ENCODE data around the gene CCND1.

Gene CCND1

DNA sequence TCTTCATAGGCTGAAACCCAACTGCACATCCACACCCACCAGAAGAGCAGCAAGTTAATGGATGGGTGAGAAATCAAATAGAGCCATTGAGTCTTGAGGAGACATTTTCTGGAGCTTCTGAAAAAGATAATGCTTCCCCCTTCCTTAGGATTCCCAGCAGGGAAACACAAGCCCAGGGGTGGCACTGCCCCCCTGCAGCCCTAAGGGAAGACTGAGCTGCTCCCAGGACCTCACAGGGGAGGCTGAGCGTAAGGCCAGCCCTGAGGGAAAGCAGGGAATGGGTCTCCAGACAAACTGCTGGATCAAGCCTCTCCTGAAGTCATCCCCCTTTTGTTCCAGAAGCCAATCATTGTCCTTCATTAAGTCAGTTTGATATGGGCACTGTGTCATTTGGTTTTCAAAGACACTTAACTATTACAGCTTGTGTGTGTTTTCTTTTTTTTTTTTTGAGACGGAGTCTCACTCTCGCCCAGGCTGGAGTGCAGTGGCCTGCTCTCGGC, 19.1 kb downstream of the CCND1 start:
- Histone ChIP-seq H3K4me3 (ENCODE audit: insufficient read length, low read depth) (no peak overlapping the region), H3K9me3 (ENCODE audit: insufficient read depth, low read length) (no peaks in the 10 kb centered on the region), H3K27me3 (ENCODE audit: insufficient read depth, insufficient read length) (no peaks in the 10 kb centered on the region), H3K36me3 (ENCODE audit: insufficient read depth, insufficient read length, low read length) (peaks cover 34% of the 10 kb centered on the region), H3K4me1 (ENCODE audit: insufficient read depth, insufficient read length) (peaks cover 29% of the 10 kb centered on the region), H3K9ac (ENCODE audit: insufficient read length, low read depth) (no peak overlapping the region)
- no peak for TF ChIP-seq YY1 (IDR thresholded peaks at IDR 0.05; ENCODE audit: insufficient read depth, insufficient read length)
- TF ChIP-seq ZNF274 (IDR thresholded peaks at IDR 0.05; ENCODE audit: low read depth, low read length), result no peak
- TF ChIP-seq SUZ12 (IDR thresholded peaks at IDR 0.05; ENCODE audit: extremely low read depth, insufficient read depth, insufficient read length), result no peak
- no peak for DNase-seq (ENCODE audit: low read depth, low spot score)

- no peak for TF ChIP-seq SUZ12 (IDR thresholded peaks at IDR 0.05; ENCODE audit: extremely low read depth, insufficient read depth, insufficient read length)
- no peak for TF ChIP-seq YY1 (IDR thresholded peaks at IDR 0.05; ENCODE audit: insufficient read depth, insufficient read length)
- TF ChIP-seq ZNF274 (IDR thresholded peaks at IDR 0.05; ENCODE audit: low read depth, low read length), result no peak
- Histone ChIP-seq H3K9ac (ENCODE audit: insufficient read length, low read depth) (no peak overlapping the region), H3K9me3 (ENCODE audit: insufficient read depth, low read length) (no peaks in the 10 kb centered on the region), H3K4me3 (ENCODE audit: insufficient read length, low read depth) (no peak overlapping the region), H3K36me3 (ENCODE audit: insufficient read depth, insufficient read length, low read length) (peaks cover 45% of the 10 kb centered on the region), H3K4me1 (ENCODE audit: insufficient read depth, insufficient read length) (peaks cover 29% of the 10 kb centered on the region), H3K27me3 (ENCODE audit: insufficient read depth, insufficient read length) (no peaks in the 10 kb centered on the region)
- DNase-seq (ENCODE audit: low read depth, low spot score), result no peak
Measured at GRCh38 chr11:69661413-69661715, 20.4 kb downstream of the CCND1 start.

- no peak for TF ChIP-seq ZNF274 (IDR thresholded peaks at IDR 0.05; ENCODE audit: low read depth, low read length)
- no peak for TF ChIP-seq SUZ12 (IDR thresholded peaks at IDR 0.05; ENCODE audit: extremely low read depth, insufficient read depth, insufficient read length)
- TF ChIP-seq YY1 (IDR thresholded peaks at IDR 0.05; ENCODE audit: insufficient read depth, insufficient read length), result no peak
- no peaks in the 10 kb centered on the region for H3K27me3 ChIP-seq (ENCODE audit: insufficient read depth, insufficient read length)
Measured at GRCh38 chr11:69662021-69662698, 21.2 kb downstream of the CCND1 start.

DNA sequence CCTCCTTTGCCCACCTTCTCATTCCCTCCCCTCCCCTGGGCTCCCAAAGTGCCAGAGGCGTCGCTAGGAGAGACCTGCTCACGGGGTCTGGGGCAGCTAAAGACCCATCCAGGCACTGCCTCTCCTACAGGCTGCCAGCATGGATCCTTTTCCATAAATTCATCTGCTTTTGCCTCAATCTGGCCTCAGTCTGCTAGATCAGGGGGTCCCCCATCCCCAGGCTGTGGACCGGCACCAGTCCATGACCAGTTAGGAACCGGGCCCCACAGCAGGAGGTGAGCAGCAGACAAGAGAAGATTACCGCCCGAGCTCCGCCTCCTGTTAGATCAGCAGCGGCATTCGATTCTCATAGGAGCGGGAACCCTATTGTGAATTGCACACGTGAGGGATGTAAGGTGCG, 21.9 kb downstream of the CCND1 start:
- H3K27me3 ChIP-seq (ENCODE audit: insufficient read depth, insufficient read length), result no peaks in the 10 kb centered on the region
- H3K9ac ChIP-seq (ENCODE audit: insufficient read length, low read depth), result no peak overlapping the region
- no peak for DNase-seq (ENCODE audit: low read depth, low spot score)
- TF ChIP-seq ZNF274 (IDR thresholded peaks at IDR 0.05; ENCODE audit: low read depth, low read length), result no peak
- no peak for TF ChIP-seq YY1 (IDR thresholded peaks at IDR 0.05; ENCODE audit: insufficient read depth, insufficient read length)
- no peak for TF ChIP-seq SUZ12 (IDR thresholded peaks at IDR 0.05; ENCODE audit: extremely low read depth, insufficient read depth, insufficient read length)
- no peaks in the 10 kb centered on the region for H3K9me3 ChIP-seq (ENCODE audit: insufficient read depth, low read length)
- H3K36me3 ChIP-seq (ENCODE audit: insufficient read depth, insufficient read length, low read length), result peaks cover 58% of the 10 kb centered on the region
- no peak overlapping the region for H3K4me3 ChIP-seq (ENCODE audit: insufficient read length, low read depth)
- H3K4me1 ChIP-seq (ENCODE audit: insufficient read depth, insufficient read length), result peaks cover 17% of the 10 kb centered on the region

More at GRCh38 chr11:69662021-69662698, 21.2 kb downstream of the CCND1 start:
- Histone ChIP-seq H3K4me1 (ENCODE audit: insufficient read depth, insufficient read length) (peaks cover 23% of the 10 kb centered on the region), H3K9ac (ENCODE audit: insufficient read length, low read depth) (no peak overlapping the region), H3K9me3 (ENCODE audit: insufficient read depth, low read length) (no peaks in the 10 kb centered on the region), H3K36me3 (ENCODE audit: insufficient read depth, insufficient read length, low read length) (peaks cover 51% of the 10 kb centered on the region), H3K4me3 (ENCODE audit: insufficient read length, low read depth) (no peak overlapping the region)
- DNase-seq (ENCODE audit: low read depth, low spot score), result no peak

- TF ChIP-seq ZNF274 (IDR thresholded peaks at IDR 0.05; ENCODE audit: low read depth, low read length), result no peak
- TF ChIP-seq YY1 (IDR thresholded peaks at IDR 0.05; ENCODE audit: insufficient read depth, insufficient read length), result no peak
- TF ChIP-seq SUZ12 (IDR thresholded peaks at IDR 0.05; ENCODE audit: extremely low read depth, insufficient read depth, insufficient read length), result no peak
- H3K9ac ChIP-seq (ENCODE audit: insufficient read length, low read depth), result no peak overlapping the region
- no peaks in the 10 kb centered on the region for H3K27me3 ChIP-seq (ENCODE audit: insufficient read depth, insufficient read length)
- peaks cover 17% of the 10 kb centered on the region for H3K4me1 ChIP-seq (ENCODE audit: insufficient read depth, insufficient read length)
- H3K36me3 ChIP-seq (ENCODE audit: insufficient read depth, insufficient read length, low read length), result peaks cover 63% of the 10 kb centered on the region
- no peaks in the 10 kb centered on the region for H3K9me3 ChIP-seq (ENCODE audit: insufficient read depth, low read length)
- no peak overlapping the region for H3K4me3 ChIP-seq (ENCODE audit: insufficient read length, low read depth)
- DNase-seq (ENCODE audit: low read depth, low spot score), result no peak
Measured at GRCh38 chr11:69663326-69663725, 22.4 kb downstream of the CCND1 start.

DNA sequence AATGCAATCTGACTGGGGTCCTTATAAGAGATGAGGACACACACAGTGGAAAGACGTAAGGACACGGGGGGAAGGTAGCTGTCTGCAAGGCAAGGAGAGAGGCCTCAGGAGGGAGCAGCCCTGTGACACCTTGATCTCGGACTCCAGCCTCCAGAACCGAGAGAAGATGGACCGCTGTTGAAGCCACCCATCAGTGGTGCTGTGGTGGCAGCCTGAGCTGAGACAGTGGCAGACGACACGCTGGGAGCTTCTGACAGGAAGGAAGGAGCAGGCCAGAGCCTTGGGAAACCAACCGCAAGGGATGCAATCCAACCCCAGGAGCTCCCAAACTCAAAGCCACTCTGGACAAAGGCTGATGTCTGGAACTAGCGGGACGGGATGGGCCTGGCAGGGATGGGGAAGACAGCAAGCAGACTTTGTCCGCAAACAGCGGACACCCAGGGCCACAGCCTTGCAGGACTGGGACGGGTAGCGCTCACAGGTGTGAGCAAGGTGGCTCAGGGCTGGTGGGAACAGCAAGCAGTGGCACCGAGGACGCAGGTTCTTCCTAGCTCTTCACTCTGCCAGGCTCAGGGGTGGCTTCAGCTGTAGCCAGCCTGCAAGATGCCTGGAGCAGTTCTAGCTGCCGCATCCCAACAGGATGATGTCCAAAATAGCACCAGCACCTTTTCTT, 23.3 kb downstream of the CCND1 start:
- Histone ChIP-seq H3K36me3 (ENCODE audit: insufficient read depth, insufficient read length, low read length) (peaks cover 69% of the 10 kb centered on the region), H3K9me3 (ENCODE audit: insufficient read depth, low read length) (no peaks in the 10 kb centered on the region), H3K4me1 (ENCODE audit: insufficient read depth, insufficient read length) (peaks cover 9% of the 10 kb centered on the region), H3K27me3 (ENCODE audit: insufficient read depth, insufficient read length) (no peaks in the 10 kb centered on the region), H3K9ac (ENCODE audit: insufficient read length, low read depth) (no peak overlapping the region), H3K4me3 (ENCODE audit: insufficient read length, low read depth) (no peak overlapping the region)
- no peak for DNase-seq (ENCODE audit: low read depth, low spot score)
- TF ChIP-seq ZNF274 (IDR thresholded peaks at IDR 0.05; ENCODE audit: low read depth, low read length), result no peak
- TF ChIP-seq YY1 (IDR thresholded peaks at IDR 0.05; ENCODE audit: insufficient read depth, insufficient read length), result no peak
- no peak for TF ChIP-seq SUZ12 (IDR thresholded peaks at IDR 0.05; ENCODE audit: extremely low read depth, insufficient read depth, insufficient read length)

DNA sequence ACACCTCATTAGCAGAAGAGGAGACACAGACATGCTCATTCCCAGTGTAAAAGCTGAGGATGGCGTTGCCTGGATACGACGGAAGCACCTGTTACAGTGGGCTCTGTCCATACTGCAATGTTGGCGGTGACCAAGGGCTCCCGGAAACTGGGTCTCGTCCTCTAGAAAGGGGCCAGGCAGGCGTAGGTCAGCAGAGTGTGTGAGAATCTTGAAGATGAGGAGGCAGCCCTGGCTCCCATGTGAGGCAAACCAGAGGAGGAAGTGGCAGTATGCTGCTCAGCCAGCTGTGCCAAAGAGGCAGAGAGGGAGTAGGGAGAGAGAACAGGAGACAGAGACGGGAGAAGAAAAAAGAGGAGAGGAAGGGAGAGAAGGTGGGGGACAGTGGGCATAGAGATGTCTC, 23.9 kb downstream of the CCND1 start:
- Histone ChIP-seq H3K27me3 (ENCODE audit: insufficient read depth, insufficient read length) (no peaks in the 10 kb centered on the region), H3K4me3 (ENCODE audit: insufficient read length, low read depth) (no peak overlapping the region), H3K36me3 (ENCODE audit: insufficient read depth, insufficient read length, low read length) (peaks cover 76% of the 10 kb centered on the region), H3K9ac (ENCODE audit: insufficient read length, low read depth) (no peak overlapping the region), H3K4me1 (ENCODE audit: insufficient read depth, insufficient read length) (peaks cover 8% of the 10 kb centered on the region), H3K9me3 (ENCODE audit: insufficient read depth, low read length) (no peaks in the 10 kb centered on the region)
- TF ChIP-seq YY1 (IDR thresholded peaks at IDR 0.05; ENCODE audit: insufficient read depth, insufficient read length), result no peak
- TF ChIP-seq SUZ12 (IDR thresholded peaks at IDR 0.05; ENCODE audit: extremely low read depth, insufficient read depth, insufficient read length), result no peak
- no peak for TF ChIP-seq ZNF274 (IDR thresholded peaks at IDR 0.05; ENCODE audit: low read depth, low read length)
- no peak for DNase-seq (ENCODE audit: low read depth, low spot score)
